Measurements from ENCODE around the gene ELL2. TPM values are rescaled to one million over a fixed set of nuclear protein-coding genes. Genes with fewer than 3 reads are reported as not detected.

ELL2 gene
- total RNA-seq, 1 donor from 2014 or later = 103 TPM

DNA sequence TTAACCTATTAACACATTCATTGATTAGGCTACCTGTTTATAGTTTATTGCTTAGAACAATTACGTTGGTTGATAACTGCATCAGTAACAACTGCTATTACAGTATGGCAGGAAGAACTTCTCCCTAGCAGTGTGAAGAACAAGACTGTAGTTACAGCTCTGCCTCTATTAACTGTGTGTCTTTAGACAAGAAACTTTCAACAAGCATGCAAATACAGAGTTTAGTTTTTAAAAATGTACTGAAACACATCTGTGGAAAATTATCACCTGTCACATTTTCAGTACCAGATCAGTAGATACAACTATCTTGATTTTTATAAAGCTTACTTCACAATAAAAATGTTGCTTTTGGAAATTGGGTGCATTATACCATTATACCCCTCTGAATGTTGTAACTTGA lies 22.2 kb downstream of the ELL2 start:
- no peak for DNase-seq
- H3K4me1 Mint-ChIP-seq = peaks cover 20% of the 10 kb centered on the region
- H3K27me3 Mint-ChIP-seq = no peaks in the 10 kb centered on the region
- H3K36me3 Mint-ChIP-seq (ENCODE audit: low read depth) = peaks cover 23% of the 10 kb centered on the region
- intact Hi-C loops (cut with micrococcal nuclease) = no loop called here
- no peaks in the 10 kb centered on the region for H3K9me3 Mint-ChIP-seq
- H3K27ac Mint-ChIP-seq = no peak overlapping the region
- H3K4me3 Mint-ChIP-seq = no peak overlapping the region

DNA sequence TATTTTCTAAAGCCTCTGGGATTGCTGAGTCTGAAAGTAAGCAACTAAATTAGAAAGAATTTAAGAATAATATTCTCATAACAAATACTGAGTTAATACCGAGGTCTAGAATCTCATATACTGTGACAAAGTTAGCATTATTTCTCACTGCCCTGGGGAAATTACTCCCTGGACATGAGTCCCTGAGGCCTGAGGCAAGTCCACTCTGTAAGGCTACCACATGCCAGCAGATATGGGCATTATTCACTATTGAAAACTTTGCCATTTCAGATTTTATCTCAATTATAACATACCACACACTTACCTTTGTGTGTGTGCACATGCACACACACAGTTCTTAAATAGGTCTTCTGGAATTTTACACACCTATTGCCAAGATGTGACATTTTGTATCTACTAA lies 22.9 kb downstream of the ELL2 start:
- Mint-ChIP-seq H3K36me3 (ENCODE audit: low read depth) (peaks cover 25% of the 10 kb centered on the region), H3K4me3 (no peak overlapping the region), H3K27me3 (no peaks in the 10 kb centered on the region), H3K4me1 (peaks cover 25% of the 10 kb centered on the region), H3K9me3 (no peaks in the 10 kb centered on the region), H3K27ac (no peak overlapping the region)
- intact Hi-C loops (cut with micrococcal nuclease) = no loop called here
- DNase-seq = no peak

DNA sequence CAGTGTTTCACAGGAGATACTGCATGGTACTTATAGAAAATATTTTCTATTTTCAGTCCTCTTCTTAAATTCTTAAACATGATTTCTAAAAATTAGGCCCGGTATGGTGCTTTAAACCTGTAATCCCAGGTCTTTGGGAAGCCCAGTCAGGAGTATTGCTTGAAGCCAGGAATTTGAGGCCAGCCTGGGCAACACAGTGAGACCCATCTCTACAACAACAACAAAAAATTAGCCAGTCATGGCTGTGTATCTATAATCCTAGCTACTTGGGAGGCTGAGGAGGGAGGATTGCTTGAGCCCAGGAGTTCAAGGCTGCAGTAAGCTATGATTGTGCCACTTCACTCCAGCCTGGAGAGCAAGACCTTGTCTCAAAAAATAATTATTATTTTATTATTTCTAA lies 23.3 kb downstream of the ELL2 start:
- no peak for DNase-seq
- intact Hi-C loops (cut with micrococcal nuclease) = no loop called here
- Mint-ChIP-seq H3K27ac (no peak overlapping the region), H3K27me3 (no peaks in the 10 kb centered on the region), H3K9me3 (no peaks in the 10 kb centered on the region), H3K4me1 (peaks cover 27% of the 10 kb centered on the region), H3K36me3 (ENCODE audit: low read depth) (peaks cover 25% of the 10 kb centered on the region), H3K4me3 (no peak overlapping the region)

DNA sequence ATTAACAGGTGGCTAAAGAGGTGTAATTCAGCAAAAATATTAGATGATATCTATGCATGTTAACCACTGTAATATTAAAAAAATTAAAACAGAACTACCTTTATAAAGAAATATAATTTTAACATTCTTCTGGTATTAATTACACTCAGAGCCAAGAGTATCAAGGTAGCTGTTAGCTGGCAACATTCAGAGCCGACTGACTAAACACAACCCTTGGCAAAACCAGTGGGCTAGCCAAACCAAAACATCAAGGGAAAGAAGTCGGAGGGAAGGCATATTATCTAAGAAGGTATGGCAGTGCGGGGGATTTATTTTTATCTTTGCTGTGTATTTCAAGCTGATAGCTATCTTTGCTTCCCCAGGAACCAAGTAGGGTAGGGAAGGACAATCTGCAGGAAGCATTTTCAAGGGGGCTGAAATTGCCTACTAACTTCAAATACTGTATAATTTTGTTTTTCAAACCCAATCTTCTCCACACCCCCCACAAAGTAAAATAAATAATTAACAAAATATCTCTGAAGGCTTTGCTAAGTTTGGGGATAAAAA lies 24.0 kb downstream of the ELL2 start:
- no peak for DNase-seq
- intact Hi-C loops (cut with micrococcal nuclease) = no loop called here
- peaks cover 27% of the 10 kb centered on the region for H3K4me1 Mint-ChIP-seq
- no peaks in the 10 kb centered on the region for H3K27me3 Mint-ChIP-seq
- no peak overlapping the region for H3K27ac Mint-ChIP-seq
- H3K4me3 Mint-ChIP-seq = no peak overlapping the region
- H3K36me3 Mint-ChIP-seq (ENCODE audit: low read depth) = peaks cover 22% of the 10 kb centered on the region
- H3K9me3 Mint-ChIP-seq = no peaks in the 10 kb centered on the region

DNA sequence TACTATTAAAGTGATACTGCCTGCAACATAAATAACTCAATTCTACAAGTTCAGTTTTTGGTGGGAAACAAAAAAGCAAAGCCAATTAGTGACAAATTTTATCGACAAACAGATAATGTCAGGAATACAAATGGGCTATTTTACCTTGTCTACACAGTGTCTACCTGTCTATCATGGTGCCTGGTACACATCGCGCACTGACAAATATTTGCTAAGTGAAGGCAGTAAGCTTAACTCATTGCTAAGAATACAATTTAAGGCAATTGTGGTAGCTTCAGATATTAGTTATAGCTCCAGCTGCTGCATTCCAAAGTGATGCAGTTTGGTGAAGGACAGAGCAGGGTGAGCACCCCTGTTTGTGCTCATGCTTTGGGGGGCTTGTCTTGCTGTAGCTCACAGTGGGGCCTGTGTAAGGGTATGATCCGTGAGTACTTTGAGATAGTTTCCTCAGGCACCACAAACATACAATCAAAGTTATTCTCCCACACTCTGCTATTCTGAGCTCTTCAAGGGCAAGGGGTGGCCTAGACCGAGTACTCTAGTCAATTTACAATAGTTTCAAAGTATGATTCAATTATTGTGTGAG lies 24.7 kb downstream of the ELL2 start:
- Mint-ChIP-seq H3K4me1 (peaks cover 27% of the 10 kb centered on the region), H3K36me3 (ENCODE audit: low read depth) (peaks cover 24% of the 10 kb centered on the region), H3K27ac (no peak overlapping the region), H3K9me3 (no peaks in the 10 kb centered on the region), H3K4me3 (no peak overlapping the region), H3K27me3 (no peaks in the 10 kb centered on the region)
- peak; percentile 51 for DNase-seq
- intact Hi-C loops (cut with micrococcal nuclease) = no loop called here

DNA sequence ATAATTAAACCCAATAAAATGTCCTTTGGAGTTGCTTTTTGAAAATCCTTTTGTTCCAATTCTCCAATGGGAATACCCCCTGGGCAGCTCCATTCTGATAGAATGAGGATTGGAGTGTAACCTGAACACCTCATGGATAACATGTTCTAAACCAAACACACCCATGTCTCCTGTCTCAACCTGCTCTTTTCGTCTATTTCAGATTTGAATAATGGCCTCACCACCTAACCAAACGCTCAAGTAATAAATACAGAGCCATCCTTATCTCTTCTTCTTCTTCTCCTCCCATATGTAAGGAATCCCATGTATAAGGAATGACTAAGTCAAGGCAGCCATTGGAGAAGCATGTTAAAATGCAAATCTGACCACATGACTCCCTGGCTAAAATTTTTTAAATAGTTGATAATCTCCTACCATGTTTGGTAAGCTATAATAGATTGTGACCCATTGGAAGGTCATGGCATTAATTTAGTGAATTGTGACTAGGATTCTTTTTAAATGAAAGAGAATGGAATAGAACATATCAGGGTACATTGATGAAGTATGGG lies 26.0 kb downstream of the ELL2 start:
- Mint-ChIP-seq H3K27ac (no peak overlapping the region), H3K4me3 (no peak overlapping the region)

DNA sequence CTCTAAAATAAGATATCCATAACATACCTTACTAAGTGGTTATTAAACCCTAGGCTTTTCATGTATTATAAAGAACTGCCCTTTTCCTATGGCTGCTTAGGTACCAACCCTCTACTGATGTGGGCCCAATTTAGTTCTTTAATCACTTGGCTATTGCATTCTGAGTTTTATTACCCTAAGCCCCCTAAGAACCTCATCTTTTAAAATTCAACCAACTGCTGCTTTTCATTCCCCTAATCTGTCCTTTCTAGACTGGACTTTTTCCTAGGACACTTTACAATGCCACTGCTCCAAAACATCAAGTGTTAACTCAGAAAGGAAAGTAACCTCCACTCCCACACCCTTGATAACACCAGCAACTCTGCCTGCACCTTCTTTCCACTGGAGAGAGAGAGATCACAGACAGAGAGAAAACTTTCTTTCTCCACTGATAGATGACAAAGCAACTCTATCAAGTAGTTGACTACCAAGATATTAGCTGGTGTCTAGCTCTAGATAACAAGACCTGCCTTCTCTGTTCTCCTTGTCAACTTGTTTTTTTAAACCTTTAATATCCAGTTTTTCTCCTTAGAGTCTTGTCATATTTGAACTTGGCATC lies 27.3 kb downstream of the ELL2 start:
- intact Hi-C loops (cut with micrococcal nuclease) = no loop called here
- H3K4me1 Mint-ChIP-seq = peaks cover 36% of the 10 kb centered on the region
- peaks cover 33% of the 10 kb centered on the region for H3K36me3 Mint-ChIP-seq (ENCODE audit: low read depth)
- peak; percentile 58 for DNase-seq
- H3K4me3 Mint-ChIP-seq = peak overlapping the region; percentile 4
- no peaks in the 10 kb centered on the region for H3K27me3 Mint-ChIP-seq
- H3K9me3 Mint-ChIP-seq = no peaks in the 10 kb centered on the region
- peak overlapping the region; percentile 70 for H3K27ac Mint-ChIP-seq

More for the DNA sequence above, 26.0 kb downstream of the ELL2 start:
- peaks cover 30% of the 10 kb centered on the region for H3K36me3 Mint-ChIP-seq (ENCODE audit: low read depth)
- intact Hi-C loops (cut with micrococcal nuclease) = no loop called here
- H3K4me1 Mint-ChIP-seq = peaks cover 29% of the 10 kb centered on the region
- H3K9me3 Mint-ChIP-seq = no peaks in the 10 kb centered on the region
- no peaks in the 10 kb centered on the region for H3K27me3 Mint-ChIP-seq
- DNase-seq = no peak

DNA sequence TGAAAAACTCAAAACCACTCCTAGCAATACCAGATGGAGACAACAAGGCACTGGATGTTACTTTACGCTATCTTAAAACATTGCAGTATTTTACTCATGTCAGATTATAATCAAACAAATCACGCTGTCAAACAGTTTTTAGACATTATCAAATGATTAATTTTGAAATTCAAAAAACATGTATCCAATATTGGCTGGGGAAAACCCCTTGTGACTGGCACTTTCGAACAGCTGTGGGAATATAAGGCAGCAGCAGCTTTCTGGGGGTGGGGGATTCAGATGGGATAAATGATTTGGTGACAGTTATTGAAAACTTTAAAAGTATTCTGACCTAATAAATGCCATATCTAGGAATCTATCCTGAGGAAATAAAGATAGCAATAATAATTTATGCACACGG lies 28.7 kb downstream of the ELL2 start:
- Mint-ChIP-seq H3K36me3 (ENCODE audit: low read depth) (peaks cover 39% of the 10 kb centered on the region), H3K4me3 (no peak overlapping the region), H3K9me3 (no peaks in the 10 kb centered on the region), H3K27me3 (no peaks in the 10 kb centered on the region), H3K27ac (no peak overlapping the region), H3K4me1 (peaks cover 50% of the 10 kb centered on the region)
- intact Hi-C loops (cut with micrococcal nuclease) = no loop called here
- DNase-seq = no peak

DNA sequence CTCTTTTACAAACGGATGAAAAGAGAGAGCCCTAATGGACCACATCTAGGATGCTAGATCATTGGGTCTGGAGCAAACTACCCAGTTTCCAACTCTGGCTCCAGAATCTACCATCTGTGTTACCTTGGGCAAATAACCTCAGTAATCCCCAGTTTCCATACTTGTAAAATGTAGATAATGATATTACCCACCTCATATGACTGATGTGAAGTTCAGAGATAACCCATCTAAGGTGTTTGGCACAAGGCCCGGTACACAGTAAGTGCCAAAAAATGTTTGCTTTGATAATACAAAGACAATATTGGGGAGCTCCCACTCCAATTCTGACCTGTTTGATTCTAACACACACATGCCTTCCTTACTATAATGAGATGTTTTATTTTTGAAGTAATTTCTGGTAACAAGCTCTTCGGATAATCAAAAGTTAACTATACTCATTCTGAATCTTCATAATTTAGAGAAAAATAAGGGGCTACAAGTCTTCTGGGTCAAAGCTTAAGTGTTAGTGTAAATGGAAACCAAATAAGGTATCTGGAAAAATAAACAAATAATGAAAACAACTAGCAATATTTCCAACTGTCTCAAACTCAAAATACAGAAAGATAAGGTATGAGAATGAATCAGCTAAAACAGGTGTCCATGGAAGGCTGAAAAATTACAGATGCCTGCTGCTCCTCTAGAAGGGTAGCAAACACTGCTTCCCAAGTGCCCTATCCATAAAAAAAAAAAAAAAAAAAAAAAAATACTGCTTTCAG lies 30.4 kb downstream of the ELL2 start:
- no peaks in the 10 kb centered on the region for H3K9me3 Mint-ChIP-seq
- intact Hi-C loops (cut with micrococcal nuclease) = no loop called here
- H3K36me3 Mint-ChIP-seq (ENCODE audit: low read depth) = peaks cover 35% of the 10 kb centered on the region
- no peaks in the 10 kb centered on the region for H3K27me3 Mint-ChIP-seq
- H3K4me3 Mint-ChIP-seq = no peak overlapping the region
- no peak for DNase-seq
- no peak overlapping the region for H3K27ac Mint-ChIP-seq
- peaks cover 53% of the 10 kb centered on the region for H3K4me1 Mint-ChIP-seq

DNA sequence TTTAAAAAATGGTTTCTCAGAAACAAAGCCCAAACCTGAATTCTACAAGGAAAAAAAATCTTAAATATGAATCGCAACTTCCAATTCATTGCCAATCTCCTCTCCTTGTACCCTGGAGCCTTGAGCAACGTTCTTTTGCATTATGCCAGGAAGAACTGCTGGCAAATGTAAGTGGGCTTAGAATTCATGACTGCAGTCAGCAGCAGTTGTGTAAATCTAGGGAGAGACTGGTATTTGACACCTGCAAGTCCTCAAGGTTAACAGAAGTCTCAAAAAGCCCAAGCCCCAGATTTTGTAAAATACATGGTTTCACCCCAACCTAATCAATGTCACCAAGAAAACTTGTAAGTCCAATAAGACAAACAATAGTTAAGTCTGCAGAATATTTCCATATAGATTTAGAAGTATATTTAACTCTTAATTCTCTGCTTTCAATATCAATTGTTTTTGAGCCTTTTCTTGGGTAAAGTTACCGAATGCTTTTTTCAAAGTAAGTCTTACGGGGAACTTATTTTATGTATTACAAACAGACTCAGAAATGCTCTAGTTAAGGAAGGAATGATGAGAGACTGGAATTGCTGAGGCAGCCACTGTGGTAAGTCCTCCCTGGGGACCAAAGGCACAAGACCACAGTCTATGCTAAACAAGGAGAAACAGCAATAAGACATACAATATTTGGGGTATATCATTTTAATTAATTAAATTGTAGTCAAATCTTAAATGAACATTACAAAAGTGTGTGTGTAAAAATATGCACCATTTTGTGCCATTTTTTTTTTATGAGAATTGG lies 31.3 kb downstream of the ELL2 start:
- Mint-ChIP-seq H3K27ac (peak overlapping the region; percentile 39), H3K9me3 (no peaks in the 10 kb centered on the region), H3K4me3 (no peak overlapping the region), H3K27me3 (no peaks in the 10 kb centered on the region), H3K36me3 (ENCODE audit: low read depth) (peaks cover 30% of the 10 kb centered on the region), H3K4me1 (peaks cover 52% of the 10 kb centered on the region)
- DNase-seq = no peak
- intact Hi-C loops (cut with micrococcal nuclease) = no loop called here

DNA sequence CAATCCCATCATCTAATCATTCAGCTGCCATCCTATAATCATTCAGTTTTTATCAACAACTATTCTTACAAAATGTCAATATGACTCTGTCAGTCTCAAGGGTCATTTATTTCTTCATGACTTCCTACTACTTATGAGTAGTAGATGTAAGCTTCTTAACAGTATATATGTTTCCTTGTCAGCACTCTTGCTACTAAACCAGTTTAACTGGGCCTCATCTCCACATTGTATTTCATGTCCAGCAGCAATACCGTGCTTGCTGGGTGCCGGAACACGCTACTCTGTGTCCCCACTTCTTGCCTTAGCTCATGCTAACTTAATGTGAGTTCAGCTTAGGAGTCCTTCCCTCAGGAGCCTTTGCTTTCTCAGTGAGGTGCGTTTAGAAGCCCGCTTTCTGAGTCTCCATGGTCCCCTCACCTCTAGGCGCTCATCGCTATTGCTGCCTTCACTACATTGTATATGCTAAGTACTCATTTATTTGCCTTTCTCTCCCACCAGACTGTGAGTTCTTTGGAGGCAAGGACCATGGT lies 32.9 kb downstream of the ELL2 start:
- intact Hi-C loops (cut with micrococcal nuclease) = loop anchor here (1.0 to 5.0 kb wide), 3 partner anchors 33 to 281 kb away; partner anchors contain the start of genes ELL2 and RFESD
- peak overlapping the region; percentile 36 for H3K4me3 Mint-ChIP-seq
- peaks cover 56% of the 10 kb centered on the region for H3K4me1 Mint-ChIP-seq
- DNase-seq = peak; percentile 54
- H3K27me3 Mint-ChIP-seq = no peaks in the 10 kb centered on the region
- no peaks in the 10 kb centered on the region for H3K9me3 Mint-ChIP-seq
- peaks cover 34% of the 10 kb centered on the region for H3K36me3 Mint-ChIP-seq (ENCODE audit: low read depth)
- peak overlapping the region; percentile 82 for H3K27ac Mint-ChIP-seq

DNA sequence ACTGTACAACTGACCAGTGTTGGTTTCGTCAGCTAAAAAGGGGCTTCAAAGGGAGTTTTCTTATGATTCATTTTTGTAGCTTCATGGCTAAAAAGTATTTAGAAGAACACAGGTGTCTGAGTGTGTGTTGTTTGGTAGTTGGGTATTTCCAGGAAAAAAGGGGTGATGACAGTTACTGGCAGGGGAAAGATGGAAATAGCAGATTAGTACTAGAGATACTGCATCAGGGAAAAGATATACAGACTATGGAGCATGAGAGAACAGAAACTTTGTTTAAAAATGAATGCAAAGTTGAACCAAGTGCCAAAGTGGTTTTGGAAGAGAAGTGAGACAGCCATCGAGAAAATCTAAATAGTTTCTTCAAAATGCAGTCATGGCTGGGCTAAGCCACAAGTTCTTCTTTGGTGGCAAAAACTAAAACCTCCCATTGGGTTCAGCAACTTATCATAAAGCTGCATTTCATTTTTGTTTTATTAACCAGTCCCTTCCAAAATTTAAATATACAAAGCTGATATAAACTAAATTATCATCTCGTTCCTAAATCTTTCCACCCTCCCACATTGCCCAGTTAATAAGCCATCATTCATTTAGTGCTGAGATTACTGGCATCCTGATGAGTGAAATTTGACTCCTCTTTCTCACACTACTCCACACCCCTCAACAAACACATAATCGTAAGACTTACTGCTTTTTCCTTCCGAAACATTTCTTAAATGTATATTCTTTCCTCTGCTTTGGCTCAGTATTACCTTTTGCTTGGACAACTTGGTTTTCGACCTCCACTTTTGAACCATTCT lies 33.5 kb downstream of the ELL2 start:
- intact Hi-C loops (cut with micrococcal nuclease) = loop anchor here (1.0 to 5.0 kb wide), 3 partner anchors 33 to 281 kb away; partner anchors contain the start of genes ELL2 and RFESD
- Mint-ChIP-seq H3K4me1 (peaks cover 58% of the 10 kb centered on the region), H3K27me3 (no peaks in the 10 kb centered on the region), H3K9me3 (no peaks in the 10 kb centered on the region), H3K36me3 (ENCODE audit: low read depth) (peaks cover 39% of the 10 kb centered on the region), H3K4me3 (peak overlapping the region; percentile 48), H3K27ac (peak overlapping the region; percentile 82)
- peak; percentile 61 for DNase-seq
